SU-DHL-6 (cell line): Measurements from ENCODE around the gene CISTR.

ENCODE experiments used
- H2AFZ ChIP-seq: fragments of 200-600 bp; sonication (generic); 2 replicates; pipeline ENCODE4 v1.6.1; 2014; ENCODE audit warnings: low read depth, mild to moderate bottlenecking, moderate library complexity, mixed read lengths, antibody characterized with exemption, low read length; ENCODE audit not compliant: severe bottlenecking
- H3F3A ChIP-seq: fragments of 200-600 bp; shearing (Covaris generic); 2 replicates; pipeline ENCODE4 v1.6.0; 2016; ENCODE audit warnings: antibody characterized with exemption, mild to moderate bottlenecking; ENCODE audit not compliant: insufficient read depth
- H3K27ac ChIP-seq: fragments of 200-600 bp; sonication (generic); 2 replicates; pipeline ENCODE4 v1.5.1; 2016; ENCODE audit warnings: low read depth, mild to moderate bottlenecking, low read length, moderate library complexity, mixed read lengths
- H3K27me3 ChIP-seq: fragments of 200-600 bp; sonication (generic), shearing (Covaris generic); 2 replicates; pipeline ENCODE4 v1.6.0; 2014; ENCODE audit warnings: mild to moderate bottlenecking, low read length
- H3K36me3 ChIP-seq: fragments of 200-600 bp; sonication (generic); 2 replicates; pipeline ENCODE4 v1.6.1; 2014; ENCODE audit warnings: mild to moderate bottlenecking, low read length, mixed read lengths
- H3K4me2 ChIP-seq: fragments of 300-600, 200-600 bp; shearing (Covaris generic), sonication (generic); 2 replicates; pipeline ENCODE4 v1.6.0; 2014; ENCODE audit warnings: low read length, low read depth, mild to moderate bottlenecking; ENCODE audit not compliant: poor library complexity, severe bottlenecking
- H3K4me3 ChIP-seq: fragments of 200-600 bp; sonication (generic); 2 replicates; pipeline ENCODE4 v1.5.1; 2014; ENCODE audit warnings: antibody characterized with exemption, low read length, mild to moderate bottlenecking, mixed read lengths; ENCODE audit not compliant: insufficient read depth, poor library complexity, severe bottlenecking
- H3K79me2 ChIP-seq: fragments of 200-600 bp; sonication (generic); 2 replicates; pipeline ENCODE4 v1.6.1; 2014; ENCODE audit warnings: mild to moderate bottlenecking, low read length, moderate library complexity; ENCODE audit not compliant: insufficient read depth
- H3K9ac ChIP-seq: fragments of 200-600 bp; sonication (generic); 2 replicates; pipeline ENCODE4 v1.7.0; 2014; ENCODE audit warnings: mild to moderate bottlenecking, low read length
- H3K9me2 ChIP-seq: fragments of 200-600 bp; sonication (generic); replicated peaks from 2 replicates; pipeline ENCODE4 v1.6.1; 2014; ENCODE audit warnings: low read length; ENCODE audit not compliant: insufficient read depth
- H3K9me3 ChIP-seq: fragments of 200-600 bp; sonication (generic); 2 replicates; pipeline ENCODE4 v1.6.1; 2014; ENCODE audit warnings: low read length, mixed read lengths; ENCODE audit not compliant: insufficient read depth
- H4K20me1 ChIP-seq: fragments of 200-600 bp; sonication (generic); 2 replicates; pipeline ENCODE4 v1.6.1; 2014; ENCODE audit warnings: low read depth, mild to moderate bottlenecking, antibody characterized with exemption, low read length, moderate library complexity, mixed read lengths
- CTCF ChIP-seq: fragments of 200-600 bp; sonication (generic); IDR thresholded peaks from one replicate; pipeline ENCODE4 v1.5.1; 2017; ENCODE audit warnings: antibody characterized with exemption, mild to moderate bottlenecking, low read length, moderate library complexity; ENCODE audit not compliant: insufficient read depth, poor library complexity, severe bottlenecking
- EZH2phosphoT487 ChIP-seq: fragments of 200-600 bp; sonication (generic), shearing (Covaris generic); conservative IDR thresholded peaks from 2 replicates; pipeline ENCODE4 v1.6.1; 2018; ENCODE audit warnings: mild to moderate bottlenecking, antibody characterized with exemption, low read length, moderate library complexity, mixed read lengths

The CISTR gene

GRCh38 chr12:53740130-53740491 is 11.7 kb downstream of the CISTR start:
- Histone ChIP-seq H3K79me2 (no peaks in the 10 kb centered on the region), H3K9me2 (no peaks in the 10 kb centered on the region), H3K4me3 (no peak overlapping the region), H3K4me2 (no peak overlapping the region), H3F3A (no peaks in the 10 kb centered on the region), H2AFZ (no peak overlapping the region), H3K9me3 (no peaks in the 10 kb centered on the region), H4K20me1 (no peaks in the 10 kb centered on the region), H3K27ac (no peak overlapping the region), H3K27me3 (no peaks in the 10 kb centered on the region), H3K36me3 (no peaks in the 10 kb centered on the region), H3K9ac (no peak overlapping the region)
- no peak for TF ChIP-seq CTCF
- TF ChIP-seq EZH2phosphoT487: no peak

GRCh38 chr12:53739214-53740129 is 12.3 kb downstream of the CISTR start:
- Histone ChIP-seq H3K27me3 (no peaks in the 10 kb centered on the region), H3K36me3 (no peaks in the 10 kb centered on the region), H3K9me2 (no peaks in the 10 kb centered on the region), H3K79me2 (no peaks in the 10 kb centered on the region), H3K4me3 (no peak overlapping the region), H3K4me2 (no peak overlapping the region), H3K9me3 (no peaks in the 10 kb centered on the region), H3K27ac (no peak overlapping the region), H2AFZ (no peak overlapping the region), H4K20me1 (no peaks in the 10 kb centered on the region), H3F3A (no peaks in the 10 kb centered on the region), H3K9ac (no peak overlapping the region)
- TF ChIP-seq CTCF (no peak), EZH2phosphoT487 (no peak)

DNA sequence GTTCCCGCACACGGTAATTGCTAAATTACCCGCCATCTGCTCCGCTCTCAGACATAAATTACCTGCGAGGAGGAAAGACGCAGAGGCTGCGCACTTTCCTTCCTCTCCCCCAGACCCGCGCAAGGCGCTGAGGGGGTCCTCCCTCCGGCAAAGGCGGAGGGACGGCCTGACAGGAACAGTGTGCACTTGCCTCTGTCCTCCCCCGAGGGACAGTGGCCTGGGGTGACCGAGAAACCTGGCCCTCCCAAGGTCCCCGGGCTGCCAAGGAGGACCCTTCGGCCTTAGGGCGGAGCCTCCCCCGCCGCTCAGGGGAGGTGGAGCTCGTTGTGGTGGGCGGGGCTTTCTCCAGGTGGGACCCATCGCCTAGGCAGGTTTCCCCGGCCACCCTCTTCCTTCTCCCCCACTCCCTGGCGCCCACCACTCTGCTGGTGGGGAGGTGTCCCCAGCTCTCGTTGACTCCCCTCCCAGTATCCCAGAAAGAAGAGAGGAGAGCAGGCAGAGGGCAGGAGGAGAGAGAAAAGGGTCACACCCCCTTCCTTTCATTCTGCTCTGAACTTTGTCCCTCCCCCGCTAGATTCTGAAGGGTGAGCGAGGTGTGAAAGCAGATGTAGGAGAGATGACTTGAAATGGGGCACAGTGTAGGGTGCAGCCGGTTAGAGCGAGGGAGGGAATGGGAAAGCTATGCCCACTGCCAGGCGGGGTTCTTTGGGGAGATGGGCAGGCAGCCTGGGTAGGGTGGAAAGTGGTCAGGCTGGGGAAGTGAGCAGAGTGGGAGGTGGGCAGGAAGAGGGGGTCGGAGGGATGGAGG is 13.2 kb downstream of the CISTR start:
- H3K9ac ChIP-seq: no peak overlapping the region
- H3K4me2 ChIP-seq: no peak overlapping the region
- H3K9me3 ChIP-seq: no peaks in the 10 kb centered on the region
- no peaks in the 10 kb centered on the region for H3F3A ChIP-seq
- no peaks in the 10 kb centered on the region for H3K79me2 ChIP-seq
- no peak overlapping the region for H3K27ac ChIP-seq
- H4K20me1 ChIP-seq: no peaks in the 10 kb centered on the region
- no peaks in the 10 kb centered on the region for H3K9me2 ChIP-seq
- H3K27me3 ChIP-seq: no peaks in the 10 kb centered on the region
- no peak overlapping the region for H2AFZ ChIP-seq
- no peak for TF ChIP-seq EZH2phosphoT487
- no peak for TF ChIP-seq CTCF
- no peak overlapping the region for H3K4me3 ChIP-seq
- no peaks in the 10 kb centered on the region for H3K36me3 ChIP-seq
